H1 (cell line): ENCODE results near the gene PEX26. TPM values are rescaled to one million over a fixed set of nuclear protein-coding genes. Genes with fewer than 3 reads are reported as not detected.

Source experiments
- KDM5A ChIP-seq: fragments of 200-600 bp; IDR thresholded peaks from 2 replicates; pipeline ENCODE4 v1.7.1; 2012; ENCODE audit warnings: mild to moderate bottlenecking, low read length, inconsistent platforms, mixed read lengths
- TBP ChIP-seq: IDR thresholded peaks from 2 replicates; pipeline ENCODE4 v1.6.1; 2011; ENCODE audit warnings: low read depth, low read length, improper control_type of control experiment
- polyA plus RNA-seq, 7 experiments: library from polyadenylated mRNA; depleted of rRNA in 3 of 7; stranded (reverse) in 5 of 7; unstranded in 2 of 7; fragments of >200 nt in 5 of 7; fragments of 200-250 nt in 2 of 7; gene quantifications; 1 replicate in 5 of 7; 2 replicates in 1 of 7; 4 replicates in 1 of 7; pipeline versions ENCODE4 v1.2.1 to v1.2.3, GENCODE V29; 2011 to 2013; ENCODE audit warnings: missing spikeins in 2 of 7, mixed read lengths in 2 of 7
- total RNA-seq: library from RNA; stranded (reverse); fragmentation: NEBNext Ultra II Directional; extraction: Animal tissue kit (Norgen Biotek cat#: 25700); gene quantifications from 2 replicates; pipeline ENCODE4 v1.2.1, GENCODE V29; 2021
- TF ChIP-seq, protein P1 (sequence below): fragments of 300-600 bp; sonication (generic); IDR thresholded peaks from 2 replicates; pipeline ENCODE4 v1.7.1; 2012; ENCODE audit warnings: low read length, moderate library complexity, mild to moderate bottlenecking, inconsistent platforms; ENCODE audit not compliant: insufficient replicate concordance
- TF ChIP-seq, protein P2 (sequence below): IDR thresholded peaks from 2 replicates; pipeline ENCODE4 v1.6.1; 2011; ENCODE audit warnings: low read length, improper control_type of control experiment

Gene PEX26
- total and polyA plus RNA-seq, 2 of the 8 experiments (the other 6 are each of a cell fraction or from before 2014, with no cell fraction given) = 33.1 to 49.0 TPM

DNA sequence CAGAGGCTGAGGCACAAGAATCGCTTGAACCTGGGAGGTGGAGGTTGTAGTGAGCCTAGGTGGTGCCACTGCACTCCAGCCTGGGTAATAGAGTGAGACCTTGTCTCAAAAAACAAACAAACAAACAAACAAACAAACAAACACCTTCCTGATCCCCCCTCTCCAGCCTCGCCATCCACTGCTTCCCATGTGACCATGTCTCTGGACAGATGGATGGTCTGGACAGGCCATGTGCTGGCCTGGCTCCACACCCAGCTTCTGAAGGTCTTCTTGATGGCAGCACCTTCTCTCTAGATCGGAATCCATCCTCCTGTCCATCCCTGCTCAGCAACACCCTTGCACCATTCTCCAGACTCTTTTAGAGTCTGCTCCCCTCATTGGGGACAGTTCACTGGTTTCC is 10.7 kb upstream of the PEX26 start (continued):
- TF ChIP-seq, protein P1, sequence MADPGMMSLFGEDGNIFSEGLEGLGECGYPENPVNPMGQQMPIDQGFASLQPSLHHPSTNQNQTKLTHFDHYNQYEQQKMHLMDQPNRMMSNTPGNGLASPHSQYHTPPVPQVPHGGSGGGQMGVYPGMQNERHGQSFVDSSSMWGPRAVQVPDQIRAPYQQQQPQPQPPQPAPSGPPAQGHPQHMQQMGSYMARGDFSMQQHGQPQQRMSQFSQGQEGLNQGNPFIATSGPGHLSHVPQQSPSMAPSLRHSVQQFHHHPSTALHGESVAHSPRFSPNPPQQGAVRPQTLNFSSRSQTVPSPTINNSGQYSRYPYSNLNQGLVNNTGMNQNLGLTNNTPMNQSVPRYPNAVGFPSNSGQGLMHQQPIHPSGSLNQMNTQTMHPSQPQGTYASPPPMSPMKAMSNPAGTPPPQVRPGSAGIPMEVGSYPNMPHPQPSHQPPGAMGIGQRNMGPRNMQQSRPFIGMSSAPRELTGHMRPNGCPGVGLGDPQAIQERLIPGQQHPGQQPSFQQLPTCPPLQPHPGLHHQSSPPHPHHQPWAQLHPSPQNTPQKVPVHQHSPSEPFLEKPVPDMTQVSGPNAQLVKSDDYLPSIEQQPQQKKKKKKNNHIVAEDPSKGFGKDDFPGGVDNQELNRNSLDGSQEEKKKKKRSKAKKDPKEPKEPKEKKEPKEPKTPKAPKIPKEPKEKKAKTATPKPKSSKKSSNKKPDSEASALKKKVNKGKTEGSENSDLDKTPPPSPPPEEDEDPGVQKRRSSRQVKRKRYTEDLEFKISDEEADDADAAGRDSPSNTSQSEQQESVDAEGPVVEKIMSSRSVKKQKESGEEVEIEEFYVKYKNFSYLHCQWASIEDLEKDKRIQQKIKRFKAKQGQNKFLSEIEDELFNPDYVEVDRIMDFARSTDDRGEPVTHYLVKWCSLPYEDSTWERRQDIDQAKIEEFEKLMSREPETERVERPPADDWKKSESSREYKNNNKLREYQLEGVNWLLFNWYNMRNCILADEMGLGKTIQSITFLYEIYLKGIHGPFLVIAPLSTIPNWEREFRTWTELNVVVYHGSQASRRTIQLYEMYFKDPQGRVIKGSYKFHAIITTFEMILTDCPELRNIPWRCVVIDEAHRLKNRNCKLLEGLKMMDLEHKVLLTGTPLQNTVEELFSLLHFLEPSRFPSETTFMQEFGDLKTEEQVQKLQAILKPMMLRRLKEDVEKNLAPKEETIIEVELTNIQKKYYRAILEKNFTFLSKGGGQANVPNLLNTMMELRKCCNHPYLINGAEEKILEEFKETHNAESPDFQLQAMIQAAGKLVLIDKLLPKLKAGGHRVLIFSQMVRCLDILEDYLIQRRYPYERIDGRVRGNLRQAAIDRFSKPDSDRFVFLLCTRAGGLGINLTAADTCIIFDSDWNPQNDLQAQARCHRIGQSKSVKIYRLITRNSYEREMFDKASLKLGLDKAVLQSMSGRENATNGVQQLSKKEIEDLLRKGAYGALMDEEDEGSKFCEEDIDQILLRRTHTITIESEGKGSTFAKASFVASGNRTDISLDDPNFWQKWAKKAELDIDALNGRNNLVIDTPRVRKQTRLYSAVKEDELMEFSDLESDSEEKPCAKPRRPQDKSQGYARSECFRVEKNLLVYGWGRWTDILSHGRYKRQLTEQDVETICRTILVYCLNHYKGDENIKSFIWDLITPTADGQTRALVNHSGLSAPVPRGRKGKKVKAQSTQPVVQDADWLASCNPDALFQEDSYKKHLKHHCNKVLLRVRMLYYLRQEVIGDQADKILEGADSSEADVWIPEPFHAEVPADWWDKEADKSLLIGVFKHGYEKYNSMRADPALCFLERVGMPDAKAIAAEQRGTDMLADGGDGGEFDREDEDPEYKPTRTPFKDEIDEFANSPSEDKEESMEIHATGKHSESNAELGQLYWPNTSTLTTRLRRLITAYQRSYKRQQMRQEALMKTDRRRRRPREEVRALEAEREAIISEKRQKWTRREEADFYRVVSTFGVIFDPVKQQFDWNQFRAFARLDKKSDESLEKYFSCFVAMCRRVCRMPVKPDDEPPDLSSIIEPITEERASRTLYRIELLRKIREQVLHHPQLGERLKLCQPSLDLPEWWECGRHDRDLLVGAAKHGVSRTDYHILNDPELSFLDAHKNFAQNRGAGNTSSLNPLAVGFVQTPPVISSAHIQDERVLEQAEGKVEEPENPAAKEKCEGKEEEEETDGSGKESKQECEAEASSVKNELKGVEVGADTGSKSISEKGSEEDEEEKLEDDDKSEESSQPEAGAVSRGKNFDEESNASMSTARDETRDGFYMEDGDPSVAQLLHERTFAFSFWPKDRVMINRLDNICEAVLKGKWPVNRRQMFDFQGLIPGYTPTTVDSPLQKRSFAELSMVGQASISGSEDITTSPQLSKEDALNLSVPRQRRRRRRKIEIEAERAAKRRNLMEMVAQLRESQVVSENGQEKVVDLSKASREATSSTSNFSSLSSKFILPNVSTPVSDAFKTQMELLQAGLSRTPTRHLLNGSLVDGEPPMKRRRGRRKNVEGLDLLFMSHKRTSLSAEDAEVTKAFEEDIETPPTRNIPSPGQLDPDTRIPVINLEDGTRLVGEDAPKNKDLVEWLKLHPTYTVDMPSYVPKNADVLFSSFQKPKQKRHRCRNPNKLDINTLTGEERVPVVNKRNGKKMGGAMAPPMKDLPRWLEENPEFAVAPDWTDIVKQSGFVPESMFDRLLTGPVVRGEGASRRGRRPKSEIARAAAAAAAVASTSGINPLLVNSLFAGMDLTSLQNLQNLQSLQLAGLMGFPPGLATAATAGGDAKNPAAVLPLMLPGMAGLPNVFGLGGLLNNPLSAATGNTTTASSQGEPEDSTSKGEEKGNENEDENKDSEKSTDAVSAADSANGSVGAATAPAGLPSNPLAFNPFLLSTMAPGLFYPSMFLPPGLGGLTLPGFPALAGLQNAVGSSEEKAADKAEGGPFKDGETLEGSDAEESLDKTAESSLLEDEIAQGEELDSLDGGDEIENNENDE = no peak
- TF ChIP-seq, protein P2, sequence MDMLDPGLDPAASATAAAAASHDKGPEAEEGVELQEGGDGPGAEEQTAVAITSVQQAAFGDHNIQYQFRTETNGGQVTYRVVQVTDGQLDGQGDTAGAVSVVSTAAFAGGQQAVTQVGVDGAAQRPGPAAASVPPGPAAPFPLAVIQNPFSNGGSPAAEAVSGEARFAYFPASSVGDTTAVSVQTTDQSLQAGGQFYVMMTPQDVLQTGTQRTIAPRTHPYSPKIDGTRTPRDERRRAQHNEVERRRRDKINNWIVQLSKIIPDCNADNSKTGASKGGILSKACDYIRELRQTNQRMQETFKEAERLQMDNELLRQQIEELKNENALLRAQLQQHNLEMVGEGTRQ = no peak
- TF ChIP-seq TBP = no peak
- TF ChIP-seq KDM5A = no peak
